Liver (tissue), 9 donors: ENCODE data around the gene UTP15. TPM values are rescaled to one million over a fixed set of nuclear protein-coding genes. Genes with fewer than 3 reads are reported as not detected.

Source experiments
- DNase-seq: peaks from one replicate; pipeline ENCODE4 v3.0.0-alpha.2; 2017; ENCODE audit warnings: low spot score
- H3K27ac ChIP-seq, 2 donors: one replicate each; pipeline ENCODE4 v1.7.0; 2013; ENCODE audit warnings: inconsistent platforms in 2 of 2, low read length in 2 of 2, control low read depth in 1 of 2, low read depth in 1 of 2, mild to moderate bottlenecking in 1 of 2
- H3K27me3 ChIP-seq, 4 donors: one replicate each; pipeline versions ENCODE4 v1.6.1 to v1.7.0; 2013; ENCODE audit warnings: low read length in 3 of 4, inconsistent platforms in 1 of 4, mild to moderate bottlenecking in 1 of 4, moderate library complexity in 1 of 4; ENCODE audit not compliant: control insufficient read depth in 4 of 4, insufficient read depth in 4 of 4
- H3K36me3 ChIP-seq, 4 donors: one replicate each; pipeline versions ENCODE4 v1.6.1 to v1.7.0; 2013; ENCODE audit warnings: low read length in 3 of 4, mild to moderate bottlenecking in 3 of 4, low read depth in 1 of 4, moderate library complexity in 1 of 4; ENCODE audit not compliant: control insufficient read depth in 4 of 4, insufficient read depth in 3 of 4
- H3K4me1 ChIP-seq, 4 donors: one replicate each; pipeline versions ENCODE4 v1.6.1 to v1.7.0; 2013; ENCODE audit warnings: low read length in 3 of 4, mild to moderate bottlenecking in 3 of 4, moderate library complexity in 1 of 4; ENCODE audit not compliant: control insufficient read depth in 4 of 4, insufficient read depth in 4 of 4
- H3K4me3 ChIP-seq, 3 donors: one replicate each; pipeline versions ENCODE4 v1.6.1 to v1.7.0; 2013; ENCODE audit warnings: low read length in 3 of 3, control low read depth in 1 of 3, low read depth in 1 of 3, mild to moderate bottlenecking in 1 of 3
- H3K9ac ChIP-seq, 2 donors: one replicate each; pipeline ENCODE4 v1.7.0; 2013; ENCODE audit warnings: low read length in 2 of 2, mild to moderate bottlenecking in 2 of 2, moderate library complexity in 2 of 2, control low read depth in 1 of 2, low read depth in 1 of 2
- H3K9me3 ChIP-seq, 4 donors: one replicate each; pipeline versions ENCODE4 v1.6.1 to v1.7.0; 2013; ENCODE audit warnings: low read length in 3 of 4; ENCODE audit not compliant: control insufficient read depth in 4 of 4
- EGR1 ChIP-seq, 2 donors: IDR thresholded peaks; 2 replicates each; pipeline ENCODE4 v1.6.1; 2016 to 2018; ENCODE audit warnings: antibody characterized with exemption in 2 of 2, low read depth in 2 of 2
- FOXA1 ChIP-seq: IDR thresholded peaks from 2 replicates; pipeline ENCODE4 v1.6.1; 2016; ENCODE audit warnings: antibody characterized with exemption
- FOXA2 ChIP-seq: IDR thresholded peaks from 2 replicates; pipeline ENCODE4 v1.6.1; 2016; ENCODE audit warnings: antibody characterized with exemption
- HNF4A ChIP-seq, 2 donors: conservative IDR thresholded peaks; 2 replicates each; pipeline ENCODE4 v1.6.1; 2016; ENCODE audit warnings: antibody characterized with exemption in 2 of 2, mild to moderate bottlenecking in 2 of 2
- HNF4G ChIP-seq: IDR thresholded peaks from 2 replicates; pipeline ENCODE4 v1.6.1; 2016; ENCODE audit warnings: antibody characterized with exemption
- NR2F2 ChIP-seq: IDR thresholded peaks from 2 replicates; pipeline ENCODE4 v1.6.1; 2016; ENCODE audit warnings: antibody characterized with exemption
- RAD21 ChIP-seq, 2 donors: IDR thresholded peaks; 2 replicates each; pipeline ENCODE4 v1.6.1; 2016; ENCODE audit warnings: antibody characterized with exemption in 2 of 2, mild to moderate bottlenecking in 2 of 2
- RXRA ChIP-seq, 2 donors: IDR thresholded peaks; 2 replicates each; pipeline ENCODE4 v1.6.1; 2017 to 2018; ENCODE audit warnings: antibody characterized with exemption in 2 of 2, mild to moderate bottlenecking in 1 of 2
- SP1 ChIP-seq: IDR thresholded peaks from 2 replicates; pipeline ENCODE4 v1.6.1; 2018; ENCODE audit warnings: antibody characterized with exemption, mild to moderate bottlenecking
- TAF1 ChIP-seq: conservative IDR thresholded peaks from 2 replicates; pipeline ENCODE4 v1.6.1; 2016; ENCODE audit warnings: antibody characterized with exemption, mild to moderate bottlenecking
- YY1 ChIP-seq: IDR thresholded peaks from 2 replicates; pipeline ENCODE4 v1.6.1; 2016; ENCODE audit warnings: antibody characterized with exemption, mild to moderate bottlenecking
- WGBS: extraction: QIAGEN DNeasy Blood & Tissue Kit; methylation state at CpG from one replicate; pipeline ENCODE4 v1.1.7; 2013; 5-methylcytosine and 5-hydroxymethylcytosine counted together
- polyA plus RNA-seq, 2 donors: library from polyadenylated mRNA; stranded (reverse) in 1 of 2; unstranded in 1 of 2; fragments of 200-250 nt in 1 of 2; fragments of >200 nt in 1 of 2; fragmentation: Nextera tagmentation in 1 of 2; extraction: Ambion mirVana in 1 of 2; gene quantifications; one replicate each; pipeline versions ENCODE4 v1.2.1 to v1.2.3, GENCODE V29; 2013 to 2015
- total RNA-seq, 2 donors: library from RNA; depleted of rRNA; stranded (reverse); fragments of >200 nt; gene quantifications; one replicate each; pipeline ENCODE4 v1.2.3, GENCODE V29; 2014
- TF ChIP-seq, protein P1 (sequence below): IDR thresholded peaks from 2 replicates; pipeline ENCODE4 v1.6.1; 2016; ENCODE audit warnings: antibody characterized with exemption
- TF ChIP-seq, protein P2 (sequence below): IDR thresholded peaks from 2 replicates; pipeline ENCODE4 v1.6.1; 2016; ENCODE audit warnings: antibody characterized with exemption
- TF ChIP-seq, protein P3 (sequence below): IDR thresholded peaks from 2 replicates; pipeline ENCODE4 v1.6.1; 2016; ENCODE audit warnings: antibody characterized with exemption, mild to moderate bottlenecking
- TF ChIP-seq, protein P4 (sequence below): fragments of 150-350 bp; IDR thresholded peaks from 2 replicates; pipeline ENCODE4 v1.5.1; 2017; ENCODE audit warnings: improper control_type of control experiment, low read depth, low read length; ENCODE audit not compliant: missing input control
- TF ChIP-seq, protein P5 (sequence below): IDR thresholded peaks from 2 replicates; pipeline ENCODE4 v1.6.1; 2016; ENCODE audit warnings: antibody characterized with exemption
- donor health status: healthy.
- donor health status: healthy.
- donor health status: healthy.
- donor health status: healthy.
- donor health status: healthy.

UTP15 gene
- total and polyA plus RNA-seq, 4 donors = 3.5 to 18.1 (median 5.4) TPM

DNA sequence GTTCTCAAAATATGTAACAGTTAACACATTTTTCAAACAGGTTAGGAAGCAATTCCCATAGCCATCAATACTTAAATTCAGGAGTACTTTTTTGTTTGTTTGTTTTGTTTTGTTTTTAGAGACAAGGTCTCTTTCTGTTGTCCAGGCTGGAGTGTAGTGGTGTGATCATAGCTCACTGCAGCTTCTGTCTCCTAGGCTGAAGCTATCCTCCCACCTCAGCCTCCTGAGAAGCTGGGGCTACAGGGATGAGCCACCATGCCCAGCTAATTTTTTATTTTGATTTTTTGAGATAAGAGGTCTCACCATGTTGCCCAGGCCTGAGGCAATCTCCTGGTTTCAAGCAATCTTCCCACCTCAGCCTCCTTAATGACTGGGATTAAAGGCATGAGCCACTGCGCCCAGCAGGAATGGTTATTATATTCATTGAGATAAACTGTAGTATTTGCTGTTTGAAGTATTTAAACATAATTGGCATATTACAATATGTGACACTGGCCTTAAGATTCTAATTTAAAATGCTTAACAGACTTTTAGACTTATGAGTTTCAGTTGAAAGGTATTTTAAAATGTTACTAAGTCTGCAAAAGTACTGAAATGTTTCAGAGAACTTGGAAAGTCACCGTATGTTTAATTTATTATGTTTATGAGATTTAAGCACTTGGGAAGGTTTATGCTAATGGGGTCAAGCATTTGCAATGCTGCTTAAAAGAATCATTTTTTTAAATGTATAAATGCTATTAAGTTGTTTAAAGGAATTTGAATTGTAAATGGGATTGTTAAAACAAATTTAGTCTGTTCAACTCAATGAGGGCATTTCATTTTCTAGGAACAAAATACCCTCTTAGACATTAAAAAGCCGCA, 17.0 kb downstream of the UTP15 start:
- H3K9ac ChIP-seq = no peak overlapping the region
- no peaks in the 10 kb centered on the region for H3K4me1 ChIP-seq
- DNase-seq = no peak
- no peak overlapping the region for H3K4me3 ChIP-seq
- no peaks in the 10 kb centered on the region for H3K27me3 ChIP-seq
- H3K36me3 ChIP-seq = peaks cover under 1 to 30% (median 24%) of the 10 kb centered on the region in 4 donors
- TF ChIP-seq SP1 (no peak), FOXA1 (no peak), YY1 (no peak), NR2F2 (no peak), TAF1 (no peak), HNF4A (conservative IDR thresholded peaks at IDR 0.05) (no peak), EGR1 (IDR thresholded peaks at IDR 0.05; ENCODE audit: low read depth in 2 of 2) (no peak), RAD21 (IDR thresholded peaks at IDR 0.05) (no peak), HNF4G (no peak), FOXA2 (no peak)
- TF ChIP-seq, protein P1, sequence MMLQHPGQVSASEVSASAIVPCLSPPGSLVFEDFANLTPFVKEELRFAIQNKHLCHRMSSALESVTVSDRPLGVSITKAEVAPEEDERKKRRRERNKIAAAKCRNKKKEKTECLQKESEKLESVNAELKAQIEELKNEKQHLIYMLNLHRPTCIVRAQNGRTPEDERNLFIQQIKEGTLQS = no peak
- TF ChIP-seq, protein P2, sequence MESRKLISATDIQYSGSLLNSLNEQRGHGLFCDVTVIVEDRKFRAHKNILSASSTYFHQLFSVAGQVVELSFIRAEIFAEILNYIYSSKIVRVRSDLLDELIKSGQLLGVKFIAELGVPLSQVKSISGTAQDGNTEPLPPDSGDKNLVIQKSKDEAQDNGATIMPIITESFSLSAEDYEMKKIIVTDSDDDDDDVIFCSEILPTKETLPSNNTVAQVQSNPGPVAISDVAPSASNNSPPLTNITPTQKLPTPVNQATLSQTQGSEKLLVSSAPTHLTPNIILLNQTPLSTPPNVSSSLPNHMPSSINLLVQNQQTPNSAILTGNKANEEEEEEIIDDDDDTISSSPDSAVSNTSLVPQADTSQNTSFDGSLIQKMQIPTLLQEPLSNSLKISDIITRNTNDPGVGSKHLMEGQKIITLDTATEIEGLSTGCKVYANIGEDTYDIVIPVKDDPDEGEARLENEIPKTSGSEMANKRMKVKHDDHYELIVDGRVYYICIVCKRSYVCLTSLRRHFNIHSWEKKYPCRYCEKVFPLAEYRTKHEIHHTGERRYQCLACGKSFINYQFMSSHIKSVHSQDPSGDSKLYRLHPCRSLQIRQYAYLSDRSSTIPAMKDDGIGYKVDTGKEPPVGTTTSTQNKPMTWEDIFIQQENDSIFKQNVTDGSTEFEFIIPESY = no peak
- TF ChIP-seq, protein P3, sequence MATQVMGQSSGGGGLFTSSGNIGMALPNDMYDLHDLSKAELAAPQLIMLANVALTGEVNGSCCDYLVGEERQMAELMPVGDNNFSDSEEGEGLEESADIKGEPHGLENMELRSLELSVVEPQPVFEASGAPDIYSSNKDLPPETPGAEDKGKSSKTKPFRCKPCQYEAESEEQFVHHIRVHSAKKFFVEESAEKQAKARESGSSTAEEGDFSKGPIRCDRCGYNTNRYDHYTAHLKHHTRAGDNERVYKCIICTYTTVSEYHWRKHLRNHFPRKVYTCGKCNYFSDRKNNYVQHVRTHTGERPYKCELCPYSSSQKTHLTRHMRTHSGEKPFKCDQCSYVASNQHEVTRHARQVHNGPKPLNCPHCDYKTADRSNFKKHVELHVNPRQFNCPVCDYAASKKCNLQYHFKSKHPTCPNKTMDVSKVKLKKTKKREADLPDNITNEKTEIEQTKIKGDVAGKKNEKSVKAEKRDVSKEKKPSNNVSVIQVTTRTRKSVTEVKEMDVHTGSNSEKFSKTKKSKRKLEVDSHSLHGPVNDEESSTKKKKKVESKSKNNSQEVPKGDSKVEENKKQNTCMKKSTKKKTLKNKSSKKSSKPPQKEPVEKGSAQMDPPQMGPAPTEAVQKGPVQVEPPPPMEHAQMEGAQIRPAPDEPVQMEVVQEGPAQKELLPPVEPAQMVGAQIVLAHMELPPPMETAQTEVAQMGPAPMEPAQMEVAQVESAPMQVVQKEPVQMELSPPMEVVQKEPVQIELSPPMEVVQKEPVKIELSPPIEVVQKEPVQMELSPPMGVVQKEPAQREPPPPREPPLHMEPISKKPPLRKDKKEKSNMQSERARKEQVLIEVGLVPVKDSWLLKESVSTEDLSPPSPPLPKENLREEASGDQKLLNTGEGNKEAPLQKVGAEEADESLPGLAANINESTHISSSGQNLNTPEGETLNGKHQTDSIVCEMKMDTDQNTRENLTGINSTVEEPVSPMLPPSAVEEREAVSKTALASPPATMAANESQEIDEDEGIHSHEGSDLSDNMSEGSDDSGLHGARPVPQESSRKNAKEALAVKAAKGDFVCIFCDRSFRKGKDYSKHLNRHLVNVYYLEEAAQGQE = no peak
- no peak overlapping the region for H3K27ac ChIP-seq
- no peaks in the 10 kb centered on the region for H3K9me3 ChIP-seq
- 66% methylated on average over 3 of the region's 3 CpGs for WGBS

DNA sequence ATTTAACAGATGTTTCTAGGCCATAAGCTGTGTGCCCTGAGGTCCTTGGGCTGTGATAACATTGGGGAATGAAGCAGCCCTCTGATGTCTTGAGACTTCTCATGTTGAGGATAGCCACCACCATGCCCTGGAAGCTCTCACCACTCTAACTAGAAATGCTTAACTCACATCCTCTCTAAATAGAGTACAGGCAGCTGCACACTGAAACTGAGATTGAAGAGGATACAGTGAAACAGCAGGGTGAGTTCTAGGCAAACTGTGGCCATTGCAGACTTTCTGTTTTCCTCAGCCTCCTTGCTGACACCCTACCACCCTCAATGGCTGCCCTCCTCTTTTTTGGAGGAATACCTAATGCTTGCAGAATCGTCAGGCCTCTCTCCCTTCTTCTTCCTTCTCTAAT, 22.4 kb downstream of the UTP15 start:
- H3K9me3 ChIP-seq = no peaks in the 10 kb centered on the region
- H3K27ac ChIP-seq = no peak overlapping the region
- H3K27me3 ChIP-seq = no peaks in the 10 kb centered on the region
- no peak overlapping the region for H3K9ac ChIP-seq
- H3K4me3 ChIP-seq = no peak overlapping the region
- no peaks in the 10 kb centered on the region for H3K36me3 ChIP-seq
- 53% methylated on average over 1 of the region's 1 CpG for WGBS
- no peak for DNase-seq
- H3K4me1 ChIP-seq = peaks cover 0 to 2% (median 0%) of the 10 kb centered on the region in 4 donors
- TF ChIP-seq SP1 (no peak), NR2F2 (no peak), RAD21 (IDR thresholded peaks at IDR 0.05) (no peak), YY1 (no peak), RXRA (IDR thresholded peaks at IDR 0.05) (no peak), TAF1 (no peak)
- TF ChIP-seq, protein P4, sequence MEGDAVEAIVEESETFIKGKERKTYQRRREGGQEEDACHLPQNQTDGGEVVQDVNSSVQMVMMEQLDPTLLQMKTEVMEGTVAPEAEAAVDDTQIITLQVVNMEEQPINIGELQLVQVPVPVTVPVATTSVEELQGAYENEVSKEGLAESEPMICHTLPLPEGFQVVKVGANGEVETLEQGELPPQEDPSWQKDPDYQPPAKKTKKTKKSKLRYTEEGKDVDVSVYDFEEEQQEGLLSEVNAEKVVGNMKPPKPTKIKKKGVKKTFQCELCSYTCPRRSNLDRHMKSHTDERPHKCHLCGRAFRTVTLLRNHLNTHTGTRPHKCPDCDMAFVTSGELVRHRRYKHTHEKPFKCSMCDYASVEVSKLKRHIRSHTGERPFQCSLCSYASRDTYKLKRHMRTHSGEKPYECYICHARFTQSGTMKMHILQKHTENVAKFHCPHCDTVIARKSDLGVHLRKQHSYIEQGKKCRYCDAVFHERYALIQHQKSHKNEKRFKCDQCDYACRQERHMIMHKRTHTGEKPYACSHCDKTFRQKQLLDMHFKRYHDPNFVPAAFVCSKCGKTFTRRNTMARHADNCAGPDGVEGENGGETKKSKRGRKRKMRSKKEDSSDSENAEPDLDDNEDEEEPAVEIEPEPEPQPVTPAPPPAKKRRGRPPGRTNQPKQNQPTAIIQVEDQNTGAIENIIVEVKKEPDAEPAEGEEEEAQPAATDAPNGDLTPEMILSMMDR = no peak
- TF ChIP-seq, protein P2 = no peak
- TF ChIP-seq, protein P1 = no peak
- TF ChIP-seq, protein P3 = no peak
- TF ChIP-seq, protein P5, sequence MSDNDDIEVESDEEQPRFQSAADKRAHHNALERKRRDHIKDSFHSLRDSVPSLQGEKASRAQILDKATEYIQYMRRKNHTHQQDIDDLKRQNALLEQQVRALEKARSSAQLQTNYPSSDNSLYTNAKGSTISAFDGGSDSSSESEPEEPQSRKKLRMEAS = no peak
